RWPE2 (cell line): ENCODE data around the gene DGKD.

Experiments
- ATAC-seq: fragments of 200-7000 bp; cut with Tn5 transposase; 3 replicates; pipeline ENCODE4 v1.9.1; 2021; ENCODE audit warnings: low read depth
- DNase-seq: peaks from one replicate; pipeline ENCODE4 v3.0.0-alpha.2; 2020; ENCODE audit warnings: low spot score
- H3K27ac ChIP-seq: fragments of 450-650 bp; 2 replicates; pipeline ENCODE4 v1.5.1; 2017; ENCODE audit warnings: mild to moderate bottlenecking; ENCODE audit not compliant: poor library complexity, severe bottlenecking
- H3K27me3 ChIP-seq: fragments of 250-450 bp; sonication (Bioruptor Pico); 2 replicates; pipeline ENCODE4 v1.5.1; 2021; ENCODE audit warnings: mild to moderate bottlenecking, moderate library complexity; ENCODE audit not compliant: insufficient read depth, poor library complexity, severe bottlenecking
- H3K36me3 ChIP-seq: fragments of 250-450 bp; sonication (Bioruptor Pico); 2 replicates; pipeline ENCODE4 v1.5.1; 2020; ENCODE audit warnings: low read depth, mild to moderate bottlenecking, moderate library complexity
- H3K4me1 ChIP-seq: fragments of 250-450 bp; sonication (Bioruptor Pico); 2 replicates; pipeline ENCODE4 v1.5.1; 2021; ENCODE audit warnings: mild to moderate bottlenecking, moderate library complexity; ENCODE audit not compliant: insufficient read depth, poor library complexity, severe bottlenecking
- H3K4me3 ChIP-seq: fragments of 250-450 bp; sonication (Bioruptor Pico); 2 replicates; pipeline ENCODE4 v1.5.1; 2021; ENCODE audit warnings: mild to moderate bottlenecking, moderate library complexity; ENCODE audit not compliant: severe bottlenecking
- H3K9me3 ChIP-seq: fragments of 250-450 bp; sonication (Bioruptor Pico); 2 replicates; pipeline ENCODE4 v1.5.1; 2021; ENCODE audit warnings: mild to moderate bottlenecking, moderate library complexity; ENCODE audit not compliant: severe bottlenecking
- TF ChIP-seq, protein P1 (sequence below): fragments of 450-650 bp; IDR thresholded peaks from one replicate; pipeline ENCODE4 v1.5.1; 2017; ENCODE audit warnings: mild to moderate bottlenecking, moderate library complexity; ENCODE audit not compliant: poor library complexity, severe bottlenecking

DGKD gene

DNA sequence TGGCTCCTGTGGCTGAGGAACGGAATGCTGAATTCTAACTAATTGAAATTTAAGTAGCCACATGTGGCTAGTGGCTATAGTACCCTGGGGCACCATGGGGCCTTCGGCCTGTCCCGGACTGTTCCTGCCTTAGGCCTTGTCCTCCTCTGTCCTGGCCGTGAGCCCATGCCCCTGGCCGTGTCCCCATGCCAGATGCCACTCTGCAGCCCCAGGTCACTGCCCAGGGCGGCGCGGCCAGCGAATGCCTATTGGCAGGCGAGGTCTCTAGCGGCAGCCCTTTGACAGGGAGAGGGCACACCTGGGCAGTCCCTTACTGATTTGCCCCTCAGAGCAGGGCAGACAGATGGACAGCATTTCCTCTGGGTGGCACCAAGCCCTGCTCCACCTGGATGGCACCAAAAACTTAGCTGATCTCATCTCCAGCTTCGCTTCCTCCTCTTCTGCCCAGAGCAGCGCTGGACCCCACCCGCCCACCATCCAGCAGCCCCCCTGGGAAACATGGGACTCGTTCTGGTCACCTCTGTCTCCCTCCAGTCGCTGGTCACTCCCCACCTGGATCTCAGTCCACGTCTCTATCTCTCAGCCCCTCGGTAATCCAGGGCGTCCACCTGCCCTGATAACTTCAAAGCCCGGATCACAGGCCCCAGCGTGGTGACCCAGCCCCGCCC lies 1.1 kb upstream of the DGKD start:
- DNase-seq: no peak
- TF ChIP-seq, protein P1, sequence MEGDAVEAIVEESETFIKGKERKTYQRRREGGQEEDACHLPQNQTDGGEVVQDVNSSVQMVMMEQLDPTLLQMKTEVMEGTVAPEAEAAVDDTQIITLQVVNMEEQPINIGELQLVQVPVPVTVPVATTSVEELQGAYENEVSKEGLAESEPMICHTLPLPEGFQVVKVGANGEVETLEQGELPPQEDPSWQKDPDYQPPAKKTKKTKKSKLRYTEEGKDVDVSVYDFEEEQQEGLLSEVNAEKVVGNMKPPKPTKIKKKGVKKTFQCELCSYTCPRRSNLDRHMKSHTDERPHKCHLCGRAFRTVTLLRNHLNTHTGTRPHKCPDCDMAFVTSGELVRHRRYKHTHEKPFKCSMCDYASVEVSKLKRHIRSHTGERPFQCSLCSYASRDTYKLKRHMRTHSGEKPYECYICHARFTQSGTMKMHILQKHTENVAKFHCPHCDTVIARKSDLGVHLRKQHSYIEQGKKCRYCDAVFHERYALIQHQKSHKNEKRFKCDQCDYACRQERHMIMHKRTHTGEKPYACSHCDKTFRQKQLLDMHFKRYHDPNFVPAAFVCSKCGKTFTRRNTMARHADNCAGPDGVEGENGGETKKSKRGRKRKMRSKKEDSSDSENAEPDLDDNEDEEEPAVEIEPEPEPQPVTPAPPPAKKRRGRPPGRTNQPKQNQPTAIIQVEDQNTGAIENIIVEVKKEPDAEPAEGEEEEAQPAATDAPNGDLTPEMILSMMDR: no peak

DNA sequence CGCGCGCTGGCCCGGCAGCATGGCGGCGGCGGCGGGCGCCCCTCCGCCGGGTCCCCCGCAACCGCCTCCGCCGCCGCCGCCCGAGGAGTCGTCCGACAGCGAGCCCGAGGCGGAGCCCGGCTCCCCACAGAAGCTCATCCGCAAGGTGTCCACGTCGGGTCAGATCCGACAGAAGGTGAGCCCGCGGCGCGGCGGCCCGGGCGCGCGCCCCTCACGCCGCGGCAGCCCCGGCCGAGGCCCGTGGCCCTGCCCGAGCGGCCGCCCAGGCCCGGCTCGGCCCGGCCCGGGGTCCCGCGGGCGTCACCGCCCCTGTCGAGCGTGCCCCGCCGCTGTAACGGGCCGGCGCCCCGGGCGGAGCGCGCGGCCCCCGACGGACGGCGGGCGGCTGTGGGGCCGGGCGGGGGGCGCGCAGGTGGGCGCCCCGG lies 218 bp downstream of the DGKD start:
- DNase-seq: no peak
- no peak overlapping the region for H3K27ac ChIP-seq
- peaks cover 13% of the 10 kb centered on the region for H3K36me3 ChIP-seq
- no peaks in the 10 kb centered on the region for H3K27me3 ChIP-seq
- no peak for ATAC-seq
- H3K4me3 ChIP-seq: peak overlapping the region; percentile 71
- H3K9me3 ChIP-seq: no peaks in the 10 kb centered on the region
- peaks cover 25% of the 10 kb centered on the region for H3K4me1 ChIP-seq
- TF ChIP-seq, protein P1: no peak

More for the DNA sequence above, 1.1 kb upstream of the DGKD start:
- Histone ChIP-seq H3K27ac (no peak overlapping the region), H3K27me3 (no peaks in the 10 kb centered on the region), H3K4me3 (no peak overlapping the region), H3K4me1 (peaks cover 25% of the 10 kb centered on the region), H3K36me3 (peaks cover 9% of the 10 kb centered on the region), H3K9me3 (no peaks in the 10 kb centered on the region)
- ATAC-seq: no peak

DNA sequence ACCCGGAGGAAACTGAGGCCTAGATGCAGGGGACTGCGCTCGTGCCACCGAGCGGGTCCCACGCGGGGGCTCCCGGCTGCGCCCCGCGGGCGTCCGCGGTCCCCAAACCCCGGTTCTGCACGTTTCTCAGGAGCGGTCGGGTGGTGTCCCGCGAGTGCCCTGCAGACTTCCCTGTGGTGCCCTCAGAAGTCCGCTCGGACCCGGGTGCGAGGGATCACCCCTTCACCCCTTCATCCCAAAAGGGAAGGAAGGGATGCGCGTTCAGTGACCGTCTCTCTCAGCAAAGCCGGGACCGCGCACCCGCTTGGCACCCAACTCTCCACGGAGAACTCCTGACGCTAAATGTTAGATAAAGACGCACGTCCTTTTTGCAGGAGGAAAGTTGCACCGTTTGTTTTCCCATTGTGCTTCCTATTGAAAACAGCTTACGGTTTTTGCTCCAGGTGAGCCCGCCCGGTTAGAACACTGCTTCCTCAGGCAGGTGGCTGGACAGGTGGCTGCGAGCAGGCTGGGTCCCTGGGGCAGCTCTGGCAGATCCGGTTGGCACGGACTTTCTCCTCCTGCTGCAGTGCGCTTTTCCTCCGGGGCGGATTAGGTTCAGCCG lies 779 bp downstream of the DGKD start:
- Histone ChIP-seq H3K36me3 (peaks cover 13% of the 10 kb centered on the region), H3K27me3 (no peaks in the 10 kb centered on the region), H3K27ac (no peak overlapping the region), H3K4me3 (peak overlapping the region; percentile 71), H3K4me1 (peaks cover 25% of the 10 kb centered on the region), H3K9me3 (no peaks in the 10 kb centered on the region)
- DNase-seq: no peak
- TF ChIP-seq, protein P1: no peak
- no peak for ATAC-seq

DNA sequence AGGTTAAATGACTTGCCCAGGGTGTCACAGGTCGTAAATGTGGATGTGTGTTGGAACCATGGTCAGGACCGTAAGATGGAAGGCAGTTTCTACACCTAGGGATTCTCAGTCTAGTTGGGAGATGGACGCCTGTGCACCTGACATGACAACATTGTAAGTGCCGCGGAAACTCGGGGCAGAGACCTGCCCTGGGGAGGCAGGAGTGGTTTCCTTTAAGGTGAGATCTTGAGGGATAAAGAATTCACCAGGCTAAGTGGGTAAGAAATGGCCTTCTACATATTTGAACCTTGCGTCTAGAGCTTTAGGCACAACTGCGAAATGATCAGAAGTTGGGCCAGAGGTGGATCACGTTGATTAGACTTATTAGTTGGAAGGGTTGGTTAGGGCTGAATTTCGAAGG lies 1.6 kb downstream of the DGKD start:
- Histone ChIP-seq H3K36me3 (peaks cover 13% of the 10 kb centered on the region), H3K27me3 (no peaks in the 10 kb centered on the region), H3K9me3 (no peaks in the 10 kb centered on the region), H3K4me3 (no peak overlapping the region), H3K4me1 (peaks cover 18% of the 10 kb centered on the region), H3K27ac (no peak overlapping the region)
- ATAC-seq: no peak
- TF ChIP-seq, protein P1: no peak
- no peak for DNase-seq
